Measurements from ENCODE around the gene HOTAIR.

Gene HOTAIR

GRCh38 chr12:53988541-53989226 lies 13.9 kb upstream of the HOTAIR start:
- no peak for DNase-seq (ENCODE audit: low read depth in 2 of 2)

- DNase-seq (ENCODE audit: low read depth in 2 of 2), result no peak
Observed at GRCh38 chr12:53987787-53988230, 13.1 kb upstream of the HOTAIR start.

DNA sequence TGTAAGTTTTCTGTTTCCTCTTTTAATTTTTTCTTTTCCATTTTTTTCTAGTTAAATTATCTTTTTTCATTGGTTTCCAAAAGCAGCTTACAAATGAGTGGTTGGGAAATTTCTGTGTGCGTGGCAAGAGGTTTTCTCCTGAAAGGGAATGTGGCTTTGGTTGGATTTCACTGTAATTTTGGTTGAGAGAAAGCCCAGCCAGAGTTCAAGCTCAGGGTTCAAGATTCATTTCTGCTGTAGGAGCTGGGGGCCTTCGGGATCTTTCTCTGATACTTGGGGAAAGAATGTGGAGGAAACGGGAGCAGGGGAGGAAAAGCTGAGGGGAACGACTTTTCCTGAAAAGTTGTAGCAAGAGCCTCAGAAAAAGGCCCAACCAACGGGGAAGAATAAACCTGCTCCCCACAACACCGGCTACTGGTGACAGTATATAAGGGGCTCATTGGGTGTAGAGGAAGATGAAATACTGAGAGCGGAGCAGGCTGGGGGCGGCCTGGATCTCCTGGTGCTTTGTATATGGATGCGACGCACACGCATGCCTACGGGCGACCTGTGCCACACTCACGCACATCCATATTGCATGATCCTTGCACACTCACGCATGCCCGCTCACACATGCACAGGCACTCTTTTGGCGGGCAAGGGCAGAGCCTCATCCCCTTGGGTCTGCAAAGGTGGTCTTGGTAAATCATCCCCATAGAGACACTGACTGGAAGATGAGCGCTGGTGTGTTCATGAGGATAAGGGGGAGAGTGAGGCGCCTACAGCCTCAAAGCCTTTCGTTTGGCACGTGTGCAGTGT lies 12.1 kb upstream of the HOTAIR start:
- DNase-seq (ENCODE audit: low read depth in 2 of 2), result no peak

DNA sequence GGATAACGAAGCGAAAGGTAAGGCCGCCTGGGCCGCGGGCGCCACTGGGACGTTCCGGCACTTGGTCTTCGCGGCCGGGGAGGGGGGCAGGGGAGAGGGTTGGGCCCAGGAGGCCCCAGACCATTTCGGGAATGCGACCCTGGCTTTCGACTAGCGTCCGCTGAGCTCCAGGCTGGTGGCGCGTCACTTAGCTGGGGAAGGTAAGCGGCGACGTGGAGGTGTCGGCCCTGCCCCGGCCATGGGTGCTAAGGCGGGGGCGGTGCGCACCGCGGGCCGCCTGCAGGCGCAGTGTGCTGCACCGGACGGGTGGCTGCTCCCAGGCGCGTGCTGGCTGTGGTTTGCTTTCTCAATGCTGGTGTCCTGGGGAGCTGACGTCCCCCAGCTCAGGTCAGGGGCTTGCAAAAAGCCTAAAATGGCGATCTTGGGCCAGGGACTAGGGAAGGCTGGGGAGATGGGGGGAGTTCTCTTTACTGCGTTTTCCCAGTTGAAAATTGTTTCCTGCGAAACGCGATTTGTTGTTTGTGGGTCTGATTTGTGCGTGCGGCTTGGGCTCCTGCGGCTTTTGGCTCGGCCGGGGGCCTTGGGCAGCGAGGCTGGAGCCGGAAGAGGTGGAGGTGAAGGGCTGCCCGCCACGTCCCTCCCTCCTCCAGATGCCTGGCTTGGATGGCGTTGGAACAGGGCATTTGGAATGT lies 11.4 kb upstream of the HOTAIR start:
- DNase-seq (ENCODE audit: low read depth in 2 of 2), result no peak

DNA sequence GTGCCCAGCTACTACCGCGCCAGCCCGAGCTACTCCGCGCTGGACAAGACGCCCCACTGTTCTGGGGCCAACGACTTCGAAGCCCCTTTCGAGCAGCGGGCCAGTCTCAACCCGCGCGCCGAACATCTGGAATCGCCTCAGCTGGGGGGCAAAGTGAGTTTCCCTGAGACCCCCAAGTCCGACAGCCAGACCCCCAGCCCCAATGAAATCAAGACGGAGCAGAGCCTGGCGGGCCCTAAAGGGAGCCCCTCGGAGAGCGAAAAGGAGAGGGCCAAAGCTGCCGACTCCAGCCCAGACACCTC lies 10.9 kb upstream of the HOTAIR start:
- DNase-seq (ENCODE audit: low read depth in 2 of 2), result no peak

DNA sequence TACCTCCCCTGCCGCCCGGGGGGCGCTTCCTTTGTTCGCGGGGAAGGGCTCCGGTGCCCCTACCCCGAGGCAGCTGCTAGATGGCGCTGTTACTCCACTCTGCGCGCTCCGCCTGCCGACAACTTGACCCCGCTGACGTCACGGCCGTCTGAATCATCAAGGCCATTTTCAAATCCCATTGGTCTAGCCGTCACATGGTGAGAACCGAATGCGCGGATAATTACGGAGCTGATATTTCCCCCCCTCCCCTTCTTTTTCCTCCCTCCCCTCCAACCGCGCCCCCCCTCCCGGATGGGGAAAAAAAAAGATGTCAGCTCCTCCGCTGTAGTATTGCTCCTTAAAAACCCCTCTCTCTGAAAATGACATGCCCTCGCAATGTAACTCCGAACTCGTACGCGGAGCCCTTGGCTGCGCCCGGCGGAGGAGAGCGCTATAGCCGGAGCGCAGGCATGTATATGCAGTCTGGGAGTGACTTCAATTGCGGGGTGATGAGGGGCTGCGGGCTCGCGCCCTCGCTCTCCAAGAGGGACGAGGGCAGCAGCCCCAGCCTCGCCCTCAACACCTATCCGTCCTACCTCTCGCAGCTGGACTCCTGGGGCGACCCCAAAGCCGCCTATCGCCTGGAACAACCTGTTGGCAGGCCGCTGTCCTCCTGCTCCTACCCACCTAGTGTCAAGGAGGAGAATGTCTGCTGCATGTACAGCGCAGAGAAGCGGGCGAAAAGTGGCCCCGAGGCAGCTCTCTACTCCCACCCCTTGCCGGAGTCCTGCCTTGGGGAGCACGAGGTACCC lies 10.3 kb upstream of the HOTAIR start, which contains the start of gene HOXC10:
Gene HOXC10, plus strand, starts transcription at position 246 of the 791 bp plus-strand sequence. Its CDS starts 114 bp downstream, at position 360.
- DNase-seq (ENCODE audit: low read depth in 2 of 2), result peak; percentile 81 to 90

DNA sequence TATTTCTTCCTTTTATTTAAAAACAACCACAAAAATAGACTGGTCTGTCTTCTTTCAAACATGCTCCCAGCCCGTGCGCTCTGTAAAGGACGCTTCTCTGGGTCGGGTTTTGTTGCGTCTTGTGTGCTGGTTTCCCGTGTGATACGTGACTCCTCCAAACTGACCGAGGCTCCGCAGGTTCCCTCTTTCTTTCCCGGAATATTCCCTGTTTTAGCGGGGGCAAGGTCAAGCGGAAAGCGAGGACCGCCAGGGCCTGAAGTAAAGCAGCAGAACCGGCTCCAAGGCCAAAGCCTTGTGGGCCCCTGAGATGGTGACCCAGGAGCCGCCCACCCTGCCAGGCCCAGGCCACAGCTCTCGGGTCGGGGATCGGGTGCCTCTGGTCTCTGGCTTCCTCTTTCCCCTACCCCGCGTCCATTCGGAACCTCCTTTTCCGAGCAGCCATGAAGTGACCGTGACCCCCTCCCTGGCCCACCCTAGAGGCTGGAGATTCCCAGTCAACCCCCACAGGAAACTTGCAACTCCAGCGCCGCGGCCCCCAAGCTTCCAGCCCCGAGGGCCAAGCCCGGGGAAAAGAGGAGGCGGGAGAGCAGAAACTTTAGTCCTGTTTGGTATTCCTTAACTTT lies 9.3 kb upstream of the HOTAIR start:
- DNase-seq (ENCODE audit: low read depth in 2 of 2), result no peak

- DNase-seq (ENCODE audit: low read depth in 2 of 2), result no peak
Observed at GRCh38 chr12:53983568-53983949, 8.8 kb upstream of the HOTAIR start.

DNA sequence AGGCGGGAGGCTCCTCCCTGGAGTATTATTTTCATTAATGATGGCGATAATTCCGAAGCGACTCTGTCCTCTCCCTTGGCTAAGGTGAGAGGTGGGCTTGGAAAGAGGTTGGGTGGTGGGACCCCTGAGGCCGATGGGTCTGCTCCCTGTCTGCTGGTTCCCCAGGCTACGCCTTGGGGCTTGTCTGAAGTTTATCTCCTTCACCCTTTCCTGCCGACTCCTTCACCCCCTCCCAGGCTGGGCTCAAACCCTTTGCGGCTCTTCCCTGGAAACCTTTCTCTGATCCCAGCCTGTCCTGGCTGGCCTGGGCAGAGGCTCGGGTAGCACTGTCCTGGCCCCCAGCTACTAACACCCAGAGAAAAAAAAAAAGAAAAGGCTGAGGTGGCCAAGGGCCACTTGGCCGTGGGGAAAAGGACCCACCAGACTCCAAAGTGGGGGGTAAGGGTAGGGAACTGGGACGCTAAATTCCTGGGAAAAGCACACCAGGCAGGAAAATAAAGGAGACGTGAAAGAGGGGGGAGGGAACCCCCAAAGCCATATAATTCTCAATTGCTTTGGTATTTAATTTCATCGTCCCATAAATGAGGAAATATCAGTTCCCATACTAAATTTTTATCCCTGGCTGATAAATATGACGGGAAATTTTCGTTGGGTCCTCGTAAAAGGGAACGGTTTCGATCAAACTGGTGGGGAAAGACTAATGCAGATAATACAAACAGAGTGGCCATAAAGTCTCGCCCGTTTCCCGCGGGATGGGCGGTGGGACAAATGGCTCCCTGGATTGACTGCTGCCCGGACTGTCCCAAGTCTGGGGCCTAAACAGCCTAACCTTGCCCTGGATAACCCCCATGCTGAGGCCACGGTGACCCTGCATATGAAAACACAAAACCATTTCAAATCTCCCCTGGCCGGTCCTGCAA lies 8.2 kb upstream of the HOTAIR start:
- no peak for DNase-seq (ENCODE audit: low read depth in 2 of 2)

DNA sequence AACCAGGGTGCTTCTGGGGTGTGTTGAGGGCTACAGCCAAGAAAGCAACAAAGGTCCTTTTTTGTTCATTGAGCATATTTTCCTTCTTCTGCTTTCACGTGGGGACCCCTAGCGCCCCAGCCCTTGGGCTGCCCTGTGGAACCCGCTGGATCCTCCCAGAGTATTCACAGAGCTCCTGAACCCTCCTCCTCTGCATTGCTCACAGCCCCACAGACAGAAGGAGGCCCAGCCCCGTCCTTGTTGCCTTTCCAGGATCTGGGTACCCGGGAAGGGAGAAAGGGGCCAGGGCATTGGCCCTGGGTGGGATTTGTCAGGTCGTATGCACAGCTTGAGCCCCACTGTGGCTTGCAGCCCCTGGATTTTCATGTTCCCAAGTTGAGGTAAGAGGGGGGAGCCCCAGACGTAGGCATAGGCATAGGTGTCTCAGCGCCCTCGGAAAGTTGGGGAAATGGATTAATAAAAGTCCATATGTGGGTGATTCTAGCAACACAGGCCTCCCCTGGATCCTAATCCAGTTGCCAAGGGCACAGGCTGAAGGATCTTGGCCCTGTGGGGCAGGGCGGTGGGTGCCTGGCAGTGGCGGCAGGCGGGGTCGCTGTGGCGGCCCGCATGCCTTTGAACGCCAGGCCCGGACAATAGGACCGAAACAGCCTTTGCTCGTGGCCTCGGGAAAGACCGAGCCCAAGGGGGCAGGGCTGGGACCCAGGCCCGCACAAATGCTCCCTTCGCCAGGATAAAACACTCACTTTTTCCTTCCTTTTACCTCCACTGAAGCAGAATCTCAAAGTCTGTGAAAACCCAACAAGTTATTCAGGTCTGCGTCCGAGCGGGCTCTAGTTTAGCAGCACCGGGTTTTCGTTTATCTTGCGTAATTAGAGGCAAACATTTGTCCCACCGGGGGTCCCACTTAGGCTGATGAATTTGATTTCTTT lies 7.1 kb upstream of the HOTAIR start:
- no peak for DNase-seq (ENCODE audit: low read depth in 2 of 2)

- no peak for DNase-seq (ENCODE audit: low read depth in 2 of 2)
Observed at GRCh38 chr12:53980802-53981496, 6.2 kb upstream of the HOTAIR start.

DNA sequence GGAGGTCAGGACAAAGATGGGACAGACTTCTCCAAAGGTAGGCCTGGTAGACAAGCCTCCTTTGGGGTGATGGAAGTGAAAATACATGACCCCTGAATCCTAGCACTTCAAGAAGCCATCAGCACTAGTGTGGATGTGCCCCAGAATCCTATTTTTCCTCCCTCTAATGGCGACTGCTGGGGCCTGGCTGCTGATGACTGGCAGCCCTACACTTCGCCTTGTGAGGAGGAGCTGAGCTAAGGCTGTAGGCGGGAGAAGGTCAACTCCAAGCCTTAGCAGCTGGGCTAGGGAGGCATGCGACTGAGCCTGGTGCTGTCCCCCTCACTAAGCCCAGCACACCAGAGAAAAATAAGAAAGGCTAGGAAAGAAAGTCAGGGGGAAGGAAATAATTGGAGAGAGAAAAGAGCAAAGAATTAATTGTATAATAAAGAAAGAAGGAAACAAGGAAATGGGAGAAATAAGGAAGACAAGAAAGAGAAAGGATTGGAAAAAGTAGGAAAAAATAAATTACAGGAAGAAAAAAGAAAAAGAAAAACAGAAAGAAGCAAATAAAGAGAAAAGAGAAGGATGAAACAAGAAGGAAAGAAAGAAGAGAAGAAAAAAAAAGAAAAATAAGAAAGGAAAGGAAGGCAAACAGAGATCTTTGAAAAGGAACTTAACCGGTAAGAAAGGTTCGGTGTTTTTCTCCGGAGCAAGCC lies 5.5 kb upstream of the HOTAIR start:
- DNase-seq (ENCODE audit: low read depth in 2 of 2), result no peak

DNA sequence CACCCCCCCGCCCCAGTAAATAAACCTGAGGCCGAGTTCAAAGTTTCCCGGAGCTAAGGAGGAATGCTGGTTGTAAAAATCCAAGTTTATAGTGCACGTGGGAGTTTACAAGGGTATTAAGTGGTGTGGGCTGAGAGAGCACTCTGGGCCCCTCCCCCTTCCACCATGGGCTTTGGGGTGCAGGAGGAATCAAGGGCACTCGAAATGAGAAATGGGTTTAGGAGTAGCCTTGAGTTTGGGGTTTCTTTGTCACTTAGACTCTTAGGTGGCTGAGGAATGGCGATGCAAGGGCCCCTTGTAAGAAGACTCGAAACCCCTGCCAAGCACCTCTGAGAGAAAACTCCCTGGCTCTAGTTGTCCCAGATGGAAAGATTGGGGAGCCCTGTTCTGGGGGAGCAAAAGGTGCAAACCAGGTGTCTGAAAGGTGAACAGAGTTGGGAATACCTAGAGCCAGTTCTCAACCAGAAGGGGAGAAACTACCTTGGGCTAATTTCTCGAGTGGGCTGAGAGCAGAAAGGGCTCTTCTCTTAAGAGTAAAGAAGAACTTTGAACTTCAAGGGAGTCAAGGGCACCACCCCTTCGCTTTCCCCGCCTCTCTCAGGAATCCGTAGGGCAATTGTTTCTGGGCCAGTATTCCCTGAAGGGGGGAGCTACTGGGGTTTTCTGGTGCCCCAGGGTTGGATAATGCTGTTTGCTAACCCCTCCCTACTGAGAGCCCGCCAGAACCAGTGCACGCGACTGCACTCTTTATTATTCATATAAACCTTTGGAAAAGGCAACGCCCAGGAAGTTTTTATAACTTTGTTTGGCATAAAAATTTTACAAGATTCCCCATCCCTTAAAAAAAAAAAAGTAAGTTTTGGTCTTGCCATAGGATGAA lies 4.0 kb upstream of the HOTAIR start:
- no peak for DNase-seq (ENCODE audit: low read depth in 2 of 2)

GRCh38 chr12:53977596-53978445 lies 3.1 kb upstream of the HOTAIR start:
- no peak for DNase-seq (ENCODE audit: low read depth in 2 of 2)

DNA sequence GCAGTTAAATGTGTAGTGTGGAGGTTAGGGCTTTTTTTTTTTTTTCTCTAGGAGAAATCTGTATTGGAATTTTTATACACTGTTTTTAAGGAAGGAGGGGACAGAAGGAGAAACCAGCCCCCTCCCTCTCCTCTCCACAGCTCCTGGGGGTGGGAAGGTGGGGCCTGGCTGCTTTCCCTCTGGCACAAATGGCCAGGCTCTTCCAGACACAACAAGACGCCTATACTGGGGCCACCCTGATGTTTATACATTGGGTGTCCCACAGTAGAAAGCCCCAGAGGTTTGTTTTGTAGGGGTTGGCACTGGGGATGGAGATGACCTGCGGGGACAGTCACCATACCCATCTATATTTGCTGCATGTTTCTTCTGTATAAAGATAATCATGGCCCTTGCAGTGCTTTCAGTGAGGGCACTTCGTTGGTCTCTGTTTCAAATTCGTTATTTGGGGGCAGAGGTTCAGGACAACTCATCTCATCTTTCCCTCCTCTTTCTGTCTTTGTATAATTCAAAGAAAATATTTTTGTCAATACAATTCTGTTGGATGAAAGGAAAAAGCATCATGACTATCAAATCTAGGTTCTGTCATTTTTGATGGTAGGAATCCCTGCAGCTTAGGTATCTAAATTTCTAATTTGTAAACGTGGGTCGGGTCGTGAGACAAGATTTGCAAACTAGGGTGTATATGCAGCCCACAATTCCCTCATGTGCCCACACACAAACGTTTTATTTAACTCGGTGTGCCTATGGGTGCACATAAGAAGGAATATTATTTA lies 2.3 kb upstream of the HOTAIR start:
- DNase-seq (ENCODE audit: low read depth in 2 of 2), result no peak

All from stimulated activated CD4-positive, alpha-beta T cell treated with anti-CD3 and anti-CD28 coated beads, Interleukin-4, amount 100 ng/mL, for 48 hours (primary cell).